CD8-positive, alpha-beta memory T cell (primary cell): ENCODE results near the gene INF2. TPM values are rescaled to one million over a fixed set of nuclear protein-coding genes. Genes with fewer than 3 reads are reported as not detected.
A peak's percentile ranks its signal among the peaks of the same experiment; 100 is the strongest.

Experiments
- CTCF ChIA-PET: fragments of 350-600 bp; sonication (Branson Sonifier 250); formaldehyde crosslinking; loops from one replicate; lab custom pipeline; 2021; ENCODE audit warnings: antibody characterized with exemption; lab: Charles Lee
- POLR2A ChIA-PET: fragments of 350-600 bp; sonication (Branson Sonifier 250); formaldehyde crosslinking; loops from one replicate; lab custom pipeline; 2021; ENCODE audit warnings: antibody characterized with exemption; lab: Charles Lee
- DNase-seq, 5 donors: peaks; one replicate each; pipeline versions ENCODE4 v3.0.0 to v3.0.0-alpha.2; 2020 to 2022; ENCODE audit warnings: mixed read lengths in 1 of 5
- H3K27ac ChIP-seq: one replicate; pipeline ENCODE4 v1.7.0; 2013; ENCODE audit warnings: low read depth, mild to moderate bottlenecking, low read length, moderate library complexity
- H3K27me3 ChIP-seq: 2 replicates; pipeline ENCODE4 v1.7.0; 2013; ENCODE audit warnings: low read length, mild to moderate bottlenecking; ENCODE audit not compliant: insufficient read depth, poor library complexity, severe bottlenecking
- H3K36me3 ChIP-seq: 2 replicates; pipeline ENCODE4 v1.7.0; 2013; ENCODE audit warnings: mild to moderate bottlenecking, low read length, moderate library complexity; ENCODE audit not compliant: insufficient read depth
- H3K4me1 ChIP-seq: 2 replicates; pipeline ENCODE4 v1.7.0; 2013; ENCODE audit warnings: mild to moderate bottlenecking, low read length, moderate library complexity; ENCODE audit not compliant: insufficient read depth
- H3K4me3 ChIP-seq: 2 replicates; pipeline ENCODE4 v1.7.0; 2013; ENCODE audit warnings: mild to moderate bottlenecking, low read length
- H3K9me3 ChIP-seq: 2 replicates; pipeline ENCODE4 v1.7.0; 2013; ENCODE audit warnings: mild to moderate bottlenecking, low read length
- H3K27ac Mint-ChIP-seq, 8 donors: one replicate each; pipeline ENCODE4 v1.8.0; 2020 to 2021; ENCODE audit warnings: mixed read lengths in 8 of 8, mild to moderate bottlenecking in 6 of 8, inconsistent platforms in 3 of 8, moderate library complexity in 3 of 8
- H3K27me3 Mint-ChIP-seq, 2 donors: one replicate each; pipeline ENCODE4 v1.8.0; 2020 to 2021; ENCODE audit warnings: mixed read lengths in 2 of 2, mild to moderate bottlenecking in 1 of 2, moderate library complexity in 1 of 2
- H3K36me3 Mint-ChIP-seq, 3 donors: one replicate each; pipeline ENCODE4 v1.8.0; 2020 to 2021; ENCODE audit warnings: mixed read lengths in 3 of 3, inconsistent platforms in 1 of 3, mild to moderate bottlenecking in 1 of 3
- H3K4me1 Mint-ChIP-seq, 3 donors: one replicate each; pipeline ENCODE4 v1.8.0; 2020 to 2021; ENCODE audit warnings: mixed read lengths in 3 of 3, inconsistent platforms in 1 of 3, mild to moderate bottlenecking in 1 of 3
- H3K4me3 Mint-ChIP-seq, 7 donors: one replicate each; pipeline ENCODE4 v1.8.0; 2020 to 2021; ENCODE audit warnings: mixed read lengths in 7 of 7, mild to moderate bottlenecking in 6 of 7, moderate library complexity in 4 of 7, inconsistent platforms in 2 of 7
- H3K9me3 Mint-ChIP-seq, 5 donors: one replicate each; pipeline ENCODE4 v1.8.0; 2020 to 2022; ENCODE audit warnings: mixed read lengths in 5 of 5, mild to moderate bottlenecking in 3 of 5, moderate library complexity in 2 of 5, inconsistent platforms in 1 of 5
- polyA plus RNA-seq: library from polyadenylated mRNA; unstranded; fragments of 300-500 nt; fragmentation: Illumina TruSeq; gene quantifications from one replicate; pipeline ENCODE4 v1.2.3, GENCODE V29; 2021
- total RNA-seq, 2 experiments: library from RNA; stranded (reverse); gene quantifications; one replicate each; pipeline ENCODE4 v1.2.3, GENCODE V29; 2021

The INF2 gene
- total and polyA plus RNA-seq, 3 experiments from 2014 or later: 4.6 to 56.3 (median 55.9) TPM

DNA sequence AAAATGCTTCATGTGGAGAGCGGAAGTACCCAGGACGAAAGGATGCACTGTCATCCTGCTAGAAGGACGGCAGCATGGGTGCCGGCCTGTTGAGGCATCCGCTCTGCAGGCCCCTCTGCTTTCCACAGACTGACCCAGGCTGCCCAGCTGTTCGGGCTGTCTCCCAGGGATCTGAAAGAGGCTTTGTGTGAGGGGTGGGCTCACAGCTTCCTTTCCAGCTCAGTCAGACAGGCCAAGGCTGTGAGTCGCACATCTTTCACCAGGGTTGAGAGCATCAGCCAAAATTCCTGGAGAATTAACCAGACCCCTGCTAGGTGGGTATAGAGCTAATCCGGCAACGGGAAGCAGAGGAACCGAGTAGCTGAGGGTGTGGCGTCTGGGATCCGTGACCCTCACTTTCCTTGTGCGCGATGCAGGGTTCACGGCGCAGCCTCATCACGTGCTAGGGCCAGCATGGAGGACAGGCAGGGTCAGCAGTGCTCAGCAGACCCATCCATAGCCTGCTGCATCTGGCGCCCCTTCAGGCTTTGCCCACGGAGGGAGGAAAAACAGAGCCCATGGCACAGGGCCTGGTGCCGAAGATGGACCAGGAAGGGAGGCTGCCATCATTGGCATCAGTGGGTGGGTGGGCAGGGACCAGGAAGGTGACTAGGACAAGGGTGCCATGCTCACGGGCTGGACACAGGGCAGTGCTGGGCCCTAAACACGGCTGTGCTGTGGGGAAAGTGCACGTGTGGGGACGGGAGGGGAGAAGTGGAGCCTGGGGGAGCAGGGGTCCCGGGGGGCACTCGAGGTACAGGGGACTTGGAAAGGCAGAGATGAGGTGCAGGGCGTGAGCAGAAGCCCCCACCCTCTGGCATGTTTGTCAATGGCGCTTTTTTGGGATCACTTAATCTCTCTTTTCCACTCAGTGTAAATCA is 54.3 kb downstream of the INF2 start:
- H3K27ac Mint-ChIP-seq: no peak overlapping the region
- POLR2A ChIA-PET: no interaction called here
- H3K4me3 ChIP-seq: no peak overlapping the region

GRCh38 chr14:104744484-104744883 is 55.1 kb downstream of the INF2 start:
- H3K27me3 ChIP-seq: no peaks in the 10 kb centered on the region
- Mint-ChIP-seq H3K4me1 (peaks cover 3 to 16% (median 9%) of the 10 kb centered on the region in 3 donors), H3K9me3 (no peaks in the 10 kb centered on the region), H3K27ac (peak overlapping the region in 2 of 8 donors; percentile 14 to 84), H3K4me3 (no peak overlapping the region), H3K36me3 (peaks cover 0 to 3% (median 0%) of the 10 kb centered on the region in 3 donors), H3K27me3 (no peaks in the 10 kb centered on the region)
- no peak for DNase-seq
- H3K9me3 ChIP-seq: no peaks in the 10 kb centered on the region
- H3K27ac ChIP-seq: no peak overlapping the region
- no peaks in the 10 kb centered on the region for H3K36me3 ChIP-seq
- ChIA-PET POLR2A (no interaction called here), CTCF (no interaction called here)
- H3K4me1 ChIP-seq: no peaks in the 10 kb centered on the region
- no peak overlapping the region for H3K4me3 ChIP-seq

More for the DNA sequence above, 54.3 kb downstream of the INF2 start:
- no peaks in the 10 kb centered on the region for H3K27me3 Mint-ChIP-seq
- H3K9me3 Mint-ChIP-seq: no peaks in the 10 kb centered on the region
- no peak overlapping the region for H3K4me3 Mint-ChIP-seq
- DNase-seq: no peak
- peaks cover 3 to 16% (median 9%) of the 10 kb centered on the region in 3 donors for H3K4me1 Mint-ChIP-seq
- H3K27ac ChIP-seq: no peak overlapping the region
- CTCF ChIA-PET: interaction anchor here (1.2 kb wide), 1 partner anchor 25 kb away, joined by 3 read pairs; no protein-coding TSS in a partner anchor
- H3K9me3 ChIP-seq: no peaks in the 10 kb centered on the region
- H3K27me3 ChIP-seq: no peaks in the 10 kb centered on the region
- no peaks in the 10 kb centered on the region for H3K4me1 ChIP-seq
- no peaks in the 10 kb centered on the region for H3K36me3 ChIP-seq
- H3K36me3 Mint-ChIP-seq: peaks cover 0 to 3% (median 0%) of the 10 kb centered on the region in 3 donors

GRCh38 chr14:104745431-104745830 is 56.0 kb downstream of the INF2 start:
- H3K27me3 Mint-ChIP-seq: no peaks in the 10 kb centered on the region
- H3K4me3 Mint-ChIP-seq: no peak overlapping the region
- Histone ChIP-seq H3K9me3 (no peaks in the 10 kb centered on the region), H3K27ac (no peak overlapping the region), H3K4me3 (no peak overlapping the region), H3K36me3 (no peaks in the 10 kb centered on the region), H3K4me1 (no peaks in the 10 kb centered on the region), H3K27me3 (no peaks in the 10 kb centered on the region)
- no peaks in the 10 kb centered on the region for H3K36me3 Mint-ChIP-seq
- peaks cover 3 to 16% (median 9%) of the 10 kb centered on the region in 3 donors for H3K4me1 Mint-ChIP-seq
- DNase-seq: no peak
- POLR2A ChIA-PET: interaction anchor here (0.8 kb wide), 1 partner anchor 9 kb away, joined by 3 read pairs; no protein-coding TSS in a partner anchor
- CTCF ChIA-PET: interaction anchor here (1.4 kb wide), 1 partner anchor 22 kb away, joined by 3 read pairs; no protein-coding TSS in a partner anchor
- H3K27ac Mint-ChIP-seq: no peak overlapping the region
- no peaks in the 10 kb centered on the region for H3K9me3 Mint-ChIP-seq

- ChIA-PET POLR2A (no interaction called here), CTCF (interaction anchor here (1.4 kb wide), 1 partner anchor 21 kb away, joined by 3 read pairs; no protein-coding TSS in a partner anchor)
- Mint-ChIP-seq H3K4me3 (peak overlapping the region in 2 of 7 donors; percentile 6 to 15), H3K4me1 (peaks cover 3 to 19% (median 9%) of the 10 kb centered on the region in 3 donors), H3K36me3 (no peaks in the 10 kb centered on the region), H3K27ac (peak overlapping the region in 1 of 8 donors; percentile 65), H3K9me3 (no peaks in the 10 kb centered on the region), H3K27me3 (no peaks in the 10 kb centered on the region)
- Histone ChIP-seq H3K4me1 (no peaks in the 10 kb centered on the region), H3K27me3 (no peaks in the 10 kb centered on the region), H3K9me3 (no peaks in the 10 kb centered on the region), H3K4me3 (no peak overlapping the region), H3K36me3 (no peaks in the 10 kb centered on the region), H3K27ac (no peak overlapping the region)
- no peak for DNase-seq
Measured at GRCh38 chr14:104746071-104746545, 56.7 kb downstream of the INF2 start.

- ChIA-PET POLR2A (no interaction called here), CTCF (no interaction called here)
- H3K27me3 ChIP-seq: no peaks in the 10 kb centered on the region
- H3K36me3 ChIP-seq: no peaks in the 10 kb centered on the region
- no peak for DNase-seq
- Mint-ChIP-seq H3K27ac (no peak overlapping the region), H3K4me3 (no peak overlapping the region), H3K4me1 (peaks cover 3 to 19% (median 9%) of the 10 kb centered on the region in 3 donors), H3K9me3 (no peaks in the 10 kb centered on the region), H3K27me3 (no peaks in the 10 kb centered on the region), H3K36me3 (no peaks in the 10 kb centered on the region)
- H3K4me3 ChIP-seq: no peak overlapping the region
- H3K4me1 ChIP-seq: peaks cover 2% of the 10 kb centered on the region
- no peaks in the 10 kb centered on the region for H3K9me3 ChIP-seq
- H3K27ac ChIP-seq: no peak overlapping the region
Measured at GRCh38 chr14:104746934-104747481, 57.6 kb downstream of the INF2 start.

- no peak for DNase-seq
- no peak overlapping the region for H3K27ac ChIP-seq
- peaks cover 4% of the 10 kb centered on the region for H3K4me1 ChIP-seq
- Mint-ChIP-seq H3K36me3 (peaks cover 0 to 3% (median 0%) of the 10 kb centered on the region in 3 donors), H3K4me1 (peaks cover 3 to 25% (median 9%) of the 10 kb centered on the region in 3 donors), H3K27ac (no peak overlapping the region), H3K4me3 (peak overlapping the region in 1 of 7 donors; percentile 56), H3K9me3 (no peaks in the 10 kb centered on the region), H3K27me3 (no peaks in the 10 kb centered on the region)
- no peaks in the 10 kb centered on the region for H3K9me3 ChIP-seq
- no peaks in the 10 kb centered on the region for H3K27me3 ChIP-seq
- ChIA-PET CTCF (no interaction called here), POLR2A (no interaction called here)
- no peak overlapping the region for H3K4me3 ChIP-seq
- H3K36me3 ChIP-seq: no peaks in the 10 kb centered on the region
Measured at GRCh38 chr14:104747876-104748275, 58.5 kb downstream of the INF2 start.

DNA sequence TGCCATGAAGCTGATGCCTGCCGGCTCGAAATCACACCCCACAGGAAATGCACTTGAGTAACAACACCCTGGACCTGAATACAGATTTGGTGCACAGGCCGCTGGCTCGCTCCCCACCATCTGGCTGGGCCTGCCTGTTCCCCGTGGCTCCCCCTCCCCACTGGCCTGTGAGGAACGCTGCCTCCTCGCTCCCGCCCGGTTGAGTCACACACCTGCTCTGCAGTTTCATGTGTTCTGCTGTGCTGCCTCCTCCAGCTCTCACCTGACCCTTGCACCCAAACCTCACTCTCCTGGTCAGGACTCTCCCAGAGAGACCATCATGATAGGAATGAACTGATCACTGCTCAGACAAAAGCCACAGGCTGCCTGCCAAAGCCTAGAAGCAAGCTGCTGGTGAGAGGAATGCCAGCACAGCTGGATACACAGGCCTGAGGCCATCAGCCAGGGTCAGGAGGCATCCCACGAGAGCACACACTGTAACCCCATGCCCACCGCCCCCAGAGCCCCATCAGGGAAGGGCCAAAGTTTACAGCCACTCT is 59.8 kb downstream of the INF2 start:
- peaks cover 10 to 37% (median 16%) of the 10 kb centered on the region in 3 donors for H3K4me1 Mint-ChIP-seq
- no peak overlapping the region for H3K4me3 Mint-ChIP-seq
- H3K36me3 ChIP-seq: no peaks in the 10 kb centered on the region
- H3K27me3 Mint-ChIP-seq: no peaks in the 10 kb centered on the region
- H3K4me3 ChIP-seq: no peak overlapping the region
- H3K36me3 Mint-ChIP-seq: peaks cover 0 to 9% (median 0%) of the 10 kb centered on the region in 3 donors
- no peak for DNase-seq
- H3K9me3 ChIP-seq: no peaks in the 10 kb centered on the region
- H3K27ac Mint-ChIP-seq: no peak overlapping the region
- no peaks in the 10 kb centered on the region for H3K9me3 Mint-ChIP-seq
- no peak overlapping the region for H3K27ac ChIP-seq
- ChIA-PET CTCF (no interaction called here), POLR2A (no interaction called here)
- peaks cover 10% of the 10 kb centered on the region for H3K4me1 ChIP-seq
- no peaks in the 10 kb centered on the region for H3K27me3 ChIP-seq
